Midbrain (tissue), 1 donor: ENCODE data around the gene PAXX.

Experiments
- DNase-seq: peaks from one replicate; lab custom pipeline; 2025; lab: John Stamatoyannopoulos, UW

PAXX gene

GRCh38 chr9:136953771-136954269, 38.4 kb upstream of the PAXX start:
- DNase-seq = no peak

GRCh38 chr9:136954270-136955083, 37.7 kb upstream of the PAXX start:
- no peak for DNase-seq

- no peak for DNase-seq
Observed at GRCh38 chr9:136955202-136955942, 36.9 kb upstream of the PAXX start.

GRCh38 chr9:136955943-136956335, 36.3 kb upstream of the PAXX start:
- DNase-seq = no peak

- DNase-seq = no peak
Observed at GRCh38 chr9:136956604-136957003, 35.6 kb upstream of the PAXX start.

- no peak for DNase-seq
Observed at GRCh38 chr9:136957461-136957860, 34.8 kb upstream of the PAXX start.

GRCh38 chr9:136957901-136958300, 34.3 kb upstream of the PAXX start:
- DNase-seq = no peak

GRCh38 chr9:136958473-136958872, 33.7 kb upstream of the PAXX start:
- no peak for DNase-seq

GRCh38 chr9:136958898-136959850, 33.0 kb upstream of the PAXX start:
- DNase-seq = no peak

GRCh38 chr9:136960212-136960937, 31.8 kb upstream of the PAXX start:
- DNase-seq = no peak

- DNase-seq = no peak
Observed at GRCh38 chr9:136960938-136961275, 31.3 kb upstream of the PAXX start.

GRCh38 chr9:136961279-136962065, 30.8 kb upstream of the PAXX start:
- peak; percentile 32 for DNase-seq

- no peak for DNase-seq
Observed at GRCh38 chr9:136962163-136962562, 30.1 kb upstream of the PAXX start.

- no peak for DNase-seq
Observed at GRCh38 chr9:136962701-136963248, 29.4 kb upstream of the PAXX start.

GRCh38 chr9:136963341-136963740, 28.9 kb upstream of the PAXX start:
- no peak for DNase-seq

GRCh38 chr9:136963751-136964150, 28.5 kb upstream of the PAXX start:
- DNase-seq = no peak

GRCh38 chr9:136964171-136964689, 28.0 kb upstream of the PAXX start:
- DNase-seq = no peak

- no peak for DNase-seq
Observed at GRCh38 chr9:136964833-136965422, 27.3 kb upstream of the PAXX start.

GRCh38 chr9:136965771-136966484, 26.3 kb upstream of the PAXX start:
- DNase-seq = peak; percentile 86
